HG02623 (cell line): Measurements from ENCODE around the gene WTIP.

Source experiments
- ATAC-seq: cut with Tn5 transposase; IDR thresholded peaks from one replicate; pipeline ENCODE4 v1.9.1; 2021; ENCODE audit warnings: moderate library complexity; ENCODE audit not compliant: unreplicated experiment

Gene WTIP

DNA sequence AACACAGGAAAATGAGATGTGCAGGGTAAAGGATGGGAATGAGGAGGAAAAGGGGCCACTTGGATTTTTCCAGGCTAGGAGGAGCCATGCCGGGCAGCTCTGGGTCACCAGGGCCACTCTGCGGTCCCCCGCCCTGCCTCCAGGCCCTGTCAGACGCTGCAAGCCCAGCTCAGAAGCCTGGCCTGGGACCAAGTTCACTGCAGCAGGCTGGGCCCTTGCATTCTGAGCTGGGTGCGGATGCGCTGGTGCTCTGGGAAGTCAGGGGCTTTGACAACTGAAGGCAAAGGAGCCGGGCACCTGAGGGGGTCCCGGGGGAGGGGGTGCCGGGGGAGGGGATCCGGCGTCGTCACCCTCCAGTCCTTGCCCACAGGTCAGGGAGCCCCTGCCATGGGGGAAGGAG is 77.5 kb downstream of the WTIP start:
- ATAC-seq: no peak

GRCh38 chr19:34560229-34560628 is 78.7 kb downstream of the WTIP start:
- no peak for ATAC-seq
